Right lobe of liver (tissue), 6 donors: ENCODE measurements around the gene GALNT3. TPM values are rescaled to one million over a fixed set of nuclear protein-coding genes. Genes with fewer than 3 reads are reported as not detected.

Source experiments
- ATAC-seq, 4 donors: fragments of 200-7000 bp; cut with Tn5 transposase; one replicate each; pipeline ENCODE4 v1.9.1; 2020; ENCODE audit warnings: mild to moderate bottlenecking in 4 of 4, moderate library complexity in 4 of 4
- DNase-seq, 3 donors: peaks; one replicate each; pipeline ENCODE4 v3.0.0-alpha.2; 2020
- H3K27ac ChIP-seq, 3 donors: fragments of 200-600 bp; one replicate each; pipeline ENCODE4 v1.8.0; 2022
- H3K27me3 ChIP-seq, 2 donors: fragments of 200-600 bp; one replicate each; pipeline ENCODE4 v1.8.0; 2022
- H3K36me3 ChIP-seq, 4 donors: fragments of 200-600 bp; sonication (generic) in 1 of 4; one replicate each; pipeline versions ENCODE4 v1.5.1 to v1.8.0; 2017 to 2022; ENCODE audit warnings: control low read depth in 1 of 4
- H3K4me1 ChIP-seq, 4 donors: fragments of 200-600 bp; sonication (generic) in 1 of 4; one replicate each; pipeline versions ENCODE4 v1.5.1 to v1.8.0; 2017 to 2022; ENCODE audit warnings: control low read depth in 1 of 4
- H3K4me3 ChIP-seq, 3 donors: fragments of 200-600 bp; one replicate each; pipeline ENCODE4 v1.8.0; 2022
- H3K9me3 ChIP-seq, 4 donors: fragments of 200-600 bp; sonication (generic) in 1 of 4; one replicate each; pipeline versions ENCODE4 v1.5.1 to v1.8.0; 2017 to 2022; ENCODE audit warnings: control low read depth in 1 of 4
- CTCF ChIP-seq, 4 donors: fragments of 200-600 bp in 3 of 4; fragments of 450-650 bp in 1 of 4; IDR thresholded peaks; one replicate each; pipeline versions ENCODE4 v1.5.1 to v1.8.0; 2016 to 2022; ENCODE audit warnings: antibody characterized with exemption in 4 of 4, mild to moderate bottlenecking in 2 of 4
- POLR2A ChIP-seq: fragments of 450-650 bp; IDR thresholded peaks from one replicate; pipeline ENCODE4 v1.6.1; 2017; ENCODE audit warnings: antibody characterized with exemption, mild to moderate bottlenecking
- WGBS: methylation state at CpG from one replicate; pipeline ENCODE4 v1.1.6; 2018; ENCODE audit warnings: low coverage, low lambda C conversion rate; ENCODE audit not compliant: insufficient coverage; ENCODE audit errors: missing lambda C conversion rate; 5-methylcytosine and 5-hydroxymethylcytosine counted together
- intact Hi-C, 2 donors: fragments of 100-400 bp; cut with DNase I; formaldehyde crosslinking; loops; one replicate each; pipeline versions ENCODE4 v1.11.2 to v1.14.1; 2022
- total RNA-seq, 6 experiments: library from RNA; depleted of rRNA in 2 of 6; stranded (reverse); fragments of >200 nt in 2 of 6; fragmentation: NEBNext Ultra II Directional in 3 of 6; extraction: Animal tissue kit (Norgen Biotek cat#: 25700) in 3 of 6; gene quantifications; one replicate each; pipeline versions ENCODE4 v1.1.0 to v1.2.4, GENCODE V29; 2016 to 2023
- donor health status: DM: no; HTN: yes; CAD: no.
- donor health status: DM: no; HTN: no; CAD: no.
- donor health status: DM: no; HTN: no; CAD: no.
- donor health status: DM: no; HTN: yes; CAD: no.
- donor health status: DM: no; HTN: yes; CAD: no.

GALNT3 gene
- total RNA-seq, 6 experiments from 2014 or later = 0.31 to 1.6 (median 0.80) TPM

- no peaks in the 10 kb centered on the region for H3K4me1 ChIP-seq
- H3K27ac ChIP-seq = no peak overlapping the region
- 3% methylated on average over 4 of the region's 4 CpGs for WGBS
- TF ChIP-seq POLR2A (no peak), CTCF (IDR thresholded peaks at IDR 0.05) (peak; percentile 33 to 51 (median 45))
- peak; percentile 74 to 88 (median 86) for ATAC-seq
- DNase-seq = no peak
- no peaks in the 10 kb centered on the region for H3K9me3 ChIP-seq
- no peaks in the 10 kb centered on the region for H3K27me3 ChIP-seq
- H3K36me3 ChIP-seq = no peaks in the 10 kb centered on the region
- intact Hi-C loops = no loop called here
- H3K4me3 ChIP-seq = no peak overlapping the region
Measured at GRCh38 chr2:165698444-165698884, 95.6 kb downstream of the GALNT3 start.

DNA sequence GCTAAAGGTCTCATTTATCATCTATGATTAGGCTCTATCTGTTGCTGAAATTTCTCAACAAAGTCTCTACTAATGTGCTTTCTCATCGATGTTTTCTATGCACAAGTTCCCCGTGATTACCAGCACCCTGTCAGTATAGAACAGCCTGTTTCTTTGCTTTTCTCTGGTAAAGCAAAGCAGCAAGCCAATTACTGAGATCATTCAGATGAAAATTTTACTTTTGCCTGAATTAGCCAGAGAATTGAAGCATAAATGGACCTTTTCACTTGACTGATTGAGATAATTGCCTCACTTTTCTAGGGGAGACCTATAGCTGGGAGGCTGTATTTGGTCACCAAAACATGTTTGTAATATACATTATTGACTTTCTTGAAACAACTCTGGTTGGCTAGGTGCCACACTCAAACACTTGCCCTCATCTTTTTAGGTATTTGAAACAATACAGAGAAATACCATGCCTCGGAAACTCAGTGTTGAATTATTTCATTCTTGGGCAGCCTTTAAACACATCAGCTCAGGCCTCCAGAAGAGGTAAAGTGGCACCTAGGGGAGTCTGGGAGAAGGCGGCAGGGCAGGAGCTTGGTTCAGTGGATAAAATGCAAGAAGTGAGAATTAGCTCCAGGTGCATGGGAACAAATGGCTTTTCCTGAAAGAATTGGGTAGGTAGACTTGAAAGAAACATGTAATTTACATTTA lies 96.2 kb downstream of the GALNT3 start:
- no peak overlapping the region for H3K27ac ChIP-seq
- no peak for ATAC-seq
- TF ChIP-seq POLR2A (no peak), CTCF (IDR thresholded peaks at IDR 0.05) (no peak)
- intact Hi-C loops = no loop called here
- no peaks in the 10 kb centered on the region for H3K4me1 ChIP-seq
- H3K27me3 ChIP-seq = no peaks in the 10 kb centered on the region
- H3K36me3 ChIP-seq = no peaks in the 10 kb centered on the region
- H3K4me3 ChIP-seq = no peak overlapping the region
- 78% methylated on average over 4 of the region's 4 CpGs for WGBS
- DNase-seq = no peak
- no peaks in the 10 kb centered on the region for H3K9me3 ChIP-seq

Other genes with a start within 250 kb of the GALNT3 start
- gene TTC21B, start 159.5 kb upstream of the GALNT3 start, total RNA-seq = 1 to 10 TPM; 4.7 to 8.9 (median 7.2) TPM